Body of pancreas (tissue), 4 donors: ENCODE results near the gene MOAP1.

Source experiments
- CTCF ChIP-seq, 7 experiments: fragments of 450-650 bp in 4 of 7; fragments of 200-600 bp in 3 of 7; sonication (generic) in 3 of 7; IDR thresholded peaks; one replicate each; pipeline ENCODE4 v1.5.1; 2016 to 2019; ENCODE audit warnings: antibody characterized with exemption in 7 of 7
- POLR2A ChIP-seq, 3 donors: fragments of 450-650 bp; IDR thresholded peaks; one replicate each; pipeline ENCODE4 v1.6.1; 2016; ENCODE audit warnings: antibody characterized with exemption in 3 of 3, mild to moderate bottlenecking in 2 of 3

- TF ChIP-seq POLR2A (IDR thresholded peaks at IDR 0.05), result no peak
- TF ChIP-seq CTCF (IDR thresholded peaks at IDR 0.05), result no peak
These were observed 638 bp upstream of the MOAP1 start for GRCh38 chr14:93185349-93185720.
